GM10248 (cell line): Measurements from ENCODE around the gene TACR2.

Experiments
- CTCF ChIA-PET: fragments of 300-600 bp; sonication (Branson Sonifier 250); formaldehyde crosslinking; extraction: SDS; loops from one replicate; lab custom pipeline; 2021; ENCODE audit warnings: antibody characterized with exemption; lab: Yijun Ruan, JAX
- POLR2A ChIA-PET: fragments of 350-650 bp; sonication (Branson Sonifier 250); formaldehyde crosslinking; extraction: SDS; loops from one replicate; lab custom pipeline; 2020; ENCODE audit warnings: antibody characterized with exemption; lab: Yijun Ruan, JAX
- DNase-seq: peaks from one replicate; pipeline ENCODE4 v3.0.0; 2012; ENCODE audit errors: extremely low spot score
- TF ChIP-seq, protein P1 (sequence below): IDR thresholded peaks from 2 replicates; pipeline ENCODE4 v1.5.1; 2012; ENCODE audit warnings: mild to moderate bottlenecking, low read depth; ENCODE audit errors: extremely low read depth, missing control alignments, control extremely low read depth

The TACR2 gene

DNA sequence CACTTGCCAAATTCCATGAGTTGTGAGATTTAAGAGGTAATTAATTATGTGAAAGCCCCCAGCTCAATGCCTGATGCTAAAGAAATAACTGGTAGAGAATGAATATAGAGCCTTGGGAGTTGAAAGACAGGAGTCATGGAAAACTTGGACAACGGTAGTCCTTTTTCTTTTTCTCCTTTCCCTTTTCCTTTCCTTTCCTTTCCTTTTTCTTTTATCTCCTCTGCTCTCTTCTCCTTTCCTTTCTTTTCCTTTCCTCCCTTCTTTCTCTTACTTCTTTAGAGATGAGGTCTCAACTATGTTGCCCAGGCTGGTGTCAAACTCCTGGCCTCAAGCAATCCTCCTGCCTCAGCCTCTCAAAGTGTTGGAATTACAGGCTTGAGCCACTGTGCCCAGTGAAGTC, 26.6 kb upstream of the TACR2 start:
- CTCF ChIA-PET: no interaction called here
- no peak for DNase-seq
- TF ChIP-seq, protein P1, sequence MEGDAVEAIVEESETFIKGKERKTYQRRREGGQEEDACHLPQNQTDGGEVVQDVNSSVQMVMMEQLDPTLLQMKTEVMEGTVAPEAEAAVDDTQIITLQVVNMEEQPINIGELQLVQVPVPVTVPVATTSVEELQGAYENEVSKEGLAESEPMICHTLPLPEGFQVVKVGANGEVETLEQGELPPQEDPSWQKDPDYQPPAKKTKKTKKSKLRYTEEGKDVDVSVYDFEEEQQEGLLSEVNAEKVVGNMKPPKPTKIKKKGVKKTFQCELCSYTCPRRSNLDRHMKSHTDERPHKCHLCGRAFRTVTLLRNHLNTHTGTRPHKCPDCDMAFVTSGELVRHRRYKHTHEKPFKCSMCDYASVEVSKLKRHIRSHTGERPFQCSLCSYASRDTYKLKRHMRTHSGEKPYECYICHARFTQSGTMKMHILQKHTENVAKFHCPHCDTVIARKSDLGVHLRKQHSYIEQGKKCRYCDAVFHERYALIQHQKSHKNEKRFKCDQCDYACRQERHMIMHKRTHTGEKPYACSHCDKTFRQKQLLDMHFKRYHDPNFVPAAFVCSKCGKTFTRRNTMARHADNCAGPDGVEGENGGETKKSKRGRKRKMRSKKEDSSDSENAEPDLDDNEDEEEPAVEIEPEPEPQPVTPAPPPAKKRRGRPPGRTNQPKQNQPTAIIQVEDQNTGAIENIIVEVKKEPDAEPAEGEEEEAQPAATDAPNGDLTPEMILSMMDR: no peak
- POLR2A ChIA-PET: interaction anchor here (0.6 kb wide), 1 partner anchor 915 kb away, joined by 8 read pairs; no protein-coding TSS in a partner anchor

DNA sequence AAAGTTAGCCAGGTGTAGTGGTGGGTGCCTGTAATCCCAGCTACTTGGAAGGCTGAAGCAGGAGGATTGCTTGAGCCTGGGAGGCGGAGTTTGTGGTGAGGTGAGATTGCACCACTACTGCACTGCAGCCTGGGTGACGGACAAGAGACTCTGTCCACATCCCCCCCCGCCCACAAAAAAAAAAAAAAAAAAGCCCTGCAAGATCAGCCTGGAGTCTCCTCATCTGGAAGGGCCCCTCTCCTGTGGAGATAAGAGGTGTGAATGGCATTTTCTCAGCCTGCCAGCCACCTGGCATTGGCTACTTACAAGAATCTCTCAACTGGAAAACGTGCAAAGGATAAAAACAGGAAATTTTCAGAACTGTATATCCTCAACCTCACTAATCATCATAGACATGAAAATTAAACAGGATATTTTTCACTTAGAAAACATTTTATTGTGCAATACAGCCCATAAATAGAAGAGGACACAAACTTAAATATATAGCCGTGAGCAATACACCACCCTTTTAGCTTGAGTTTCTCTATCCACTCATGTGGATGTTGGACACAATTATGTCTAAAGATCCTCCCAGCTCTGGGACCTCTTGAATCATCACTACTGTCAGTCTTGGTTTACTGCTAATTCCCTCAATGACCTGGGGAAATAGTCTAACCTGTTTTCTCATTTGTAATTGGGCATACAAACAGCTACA, 23.2 kb upstream of the TACR2 start:
- TF ChIP-seq, protein P1: no peak
- CTCF ChIA-PET: interaction anchor here (0.7 kb wide), 1 partner anchor 10 kb away, joined by 3 read pairs; no protein-coding TSS in a partner anchor
- POLR2A ChIA-PET: no interaction called here
- DNase-seq: no peak

DNA sequence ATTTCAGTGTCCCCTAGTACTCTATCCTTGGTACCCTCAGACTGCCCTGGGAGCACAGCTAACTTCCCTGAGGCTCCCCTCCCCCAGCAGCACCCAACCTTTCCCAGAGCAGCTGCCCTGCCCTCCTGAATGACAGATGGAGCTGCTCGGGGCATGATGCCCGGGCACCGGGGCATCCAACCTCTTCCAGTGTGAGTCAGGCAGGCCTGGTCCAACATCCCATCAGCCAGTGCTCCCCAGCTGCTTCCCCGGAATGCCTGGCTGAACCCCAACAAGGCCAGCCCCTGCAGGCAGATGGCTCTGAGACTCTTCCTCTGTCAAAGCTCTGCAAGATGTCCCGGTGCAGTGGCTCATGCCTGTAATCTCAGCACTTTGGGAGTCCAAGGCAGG, 22.6 kb upstream of the TACR2 start:
- CTCF ChIA-PET: interaction anchor here (4.6 kb wide), 1 partner anchor 10 kb away, joined by 29 read pairs; the partner anchor contains the start of gene TSPAN15

DNA sequence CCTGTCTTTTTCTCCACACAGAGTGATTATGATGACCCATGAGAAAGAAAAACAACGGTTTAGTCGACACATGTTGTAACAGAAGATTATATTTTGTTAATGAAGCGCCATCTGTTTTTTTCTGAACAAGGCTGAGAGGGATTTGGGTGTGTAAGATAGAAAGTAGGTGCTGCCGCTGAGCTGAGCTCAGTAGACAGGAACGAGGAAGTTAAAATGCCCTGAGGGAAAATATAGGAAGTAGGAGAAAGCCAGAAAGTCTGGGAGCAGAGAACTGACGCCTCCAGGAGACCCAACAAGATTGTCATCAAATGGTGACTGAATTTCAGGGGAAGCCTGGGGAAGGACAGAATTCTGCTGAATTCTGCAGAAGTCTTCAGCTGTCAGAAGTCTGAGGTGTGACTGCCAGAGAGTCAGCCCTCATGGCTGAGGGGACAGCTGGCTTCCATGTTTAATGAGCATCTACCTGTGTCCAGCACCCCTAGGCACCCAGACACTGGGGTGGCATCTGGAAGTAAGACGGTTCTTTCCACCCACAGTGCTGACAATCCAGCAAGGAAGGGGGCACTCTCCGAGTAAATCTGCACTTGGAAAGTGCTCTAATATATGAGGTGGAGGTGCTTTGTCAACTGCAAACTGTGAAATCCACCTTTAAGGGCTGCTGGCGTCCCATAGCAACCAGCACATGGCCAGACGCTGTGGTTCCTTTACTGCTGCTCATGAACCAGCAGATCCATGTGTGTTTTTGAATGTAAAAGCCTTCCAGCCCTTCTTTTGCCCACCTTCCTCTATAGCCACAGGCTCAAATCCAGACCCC, 22.0 kb upstream of the TACR2 start:
- ChIA-PET CTCF (interaction anchor here (4.6 kb wide), 1 partner anchor 10 kb away, joined by 29 read pairs; the partner anchor contains the start of gene TSPAN15), POLR2A (no interaction called here)
- DNase-seq: no peak
- TF ChIP-seq, protein P1: no peak

More for the DNA sequence above, 22.6 kb upstream of the TACR2 start:
- POLR2A ChIA-PET: no interaction called here
- DNase-seq: no peak
- TF ChIP-seq, protein P1: no peak

DNA sequence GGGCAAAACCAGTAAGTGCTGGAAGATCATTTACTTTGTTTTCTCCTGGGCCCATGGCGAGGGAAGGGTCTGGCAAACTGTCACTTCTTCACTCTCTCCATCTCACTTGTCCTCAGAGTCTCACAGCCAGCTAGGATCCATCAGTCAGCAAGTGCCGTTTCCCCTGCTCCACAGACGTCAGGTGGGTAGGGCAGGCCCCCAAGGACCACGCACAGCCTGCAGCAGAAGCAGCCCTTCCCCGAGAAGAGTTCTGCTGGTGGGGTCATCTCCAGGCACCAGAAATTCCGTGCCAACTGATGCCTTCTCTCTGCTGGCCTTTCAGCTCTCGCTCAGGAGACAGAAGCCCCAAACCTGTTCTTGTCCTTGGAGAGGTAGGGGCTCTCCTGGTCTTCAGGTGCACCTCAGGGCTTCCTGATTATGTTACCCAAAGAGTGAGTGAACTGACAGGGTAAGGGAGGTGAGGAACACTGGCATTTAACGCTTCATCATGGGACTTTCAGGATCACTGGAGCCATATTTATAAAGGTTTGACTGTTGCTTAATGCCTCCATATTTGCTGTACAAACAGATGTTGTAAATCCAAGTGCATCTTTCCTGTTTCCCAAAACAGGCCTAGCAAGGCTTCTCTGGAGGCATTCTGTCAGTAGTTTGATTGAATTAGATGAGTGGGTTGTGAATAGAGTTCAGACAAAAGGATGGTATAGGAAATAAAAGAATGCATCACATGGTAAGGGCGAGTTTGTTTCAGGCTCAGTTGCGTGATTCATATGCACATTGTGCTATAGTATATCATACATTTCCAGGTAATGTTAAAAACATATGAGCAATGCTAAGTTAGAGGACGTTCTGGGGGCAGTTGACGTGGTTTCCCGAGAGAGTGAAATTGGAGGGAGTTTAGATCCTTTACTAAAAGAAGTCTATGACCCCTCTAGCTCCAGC, 20.9 kb upstream of the TACR2 start:
- POLR2A ChIA-PET: no interaction called here
- CTCF ChIA-PET: interaction anchor here (1.2 to 4.6 kb wide), 2 partner anchors 11 to 25 kb away, joined by 3 to 29 read pairs; partner anchors contain the start of gene TSPAN15
- TF ChIP-seq, protein P1: no peak
- DNase-seq: no peak
